NCI-H748 (cell line): ENCODE data around the gene VSIG10L.

ENCODE experiments used
- DNase-seq: peaks from one replicate; lab custom pipeline; 2025; ENCODE audit not compliant: unreplicated experiment; lab: John Stamatoyannopoulos, UW

VSIG10L gene

DNA sequence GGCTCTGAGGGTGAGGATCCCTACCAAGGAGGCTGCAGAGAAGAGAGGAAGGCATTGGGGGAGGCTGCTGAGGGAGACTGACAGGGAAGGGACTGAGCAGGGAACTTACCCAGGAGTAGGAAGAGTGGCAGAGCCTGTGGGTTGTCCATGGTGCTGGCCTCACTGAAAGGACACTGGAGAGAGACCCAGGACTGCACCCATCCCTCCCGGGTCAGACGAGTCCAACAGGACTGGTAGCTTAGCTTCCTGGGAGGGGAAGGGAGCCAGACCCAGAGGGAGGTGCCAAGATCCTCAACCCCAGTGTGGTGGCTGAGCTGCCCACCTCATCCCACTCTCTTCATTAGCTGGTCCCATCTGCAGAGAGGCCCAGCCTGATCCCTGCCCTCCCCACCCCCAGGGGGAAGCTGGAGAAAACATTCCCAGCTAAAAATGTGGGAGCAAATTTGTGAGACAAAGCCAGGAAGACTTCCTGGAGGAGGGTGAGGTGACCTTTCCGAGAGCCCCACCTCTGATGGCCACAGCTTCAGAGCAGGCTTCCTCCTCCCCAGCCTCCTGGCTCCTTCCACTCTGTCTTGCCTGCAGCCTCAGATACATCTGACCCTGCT, at the start of gene VSIG10L:
Gene VSIG10L, minus strand, starts transcription at position 164 of the 605 bp plus-strand sequence. Its CDS starts 15 bp downstream, at position 149.
- no peak for DNase-seq

DNA sequence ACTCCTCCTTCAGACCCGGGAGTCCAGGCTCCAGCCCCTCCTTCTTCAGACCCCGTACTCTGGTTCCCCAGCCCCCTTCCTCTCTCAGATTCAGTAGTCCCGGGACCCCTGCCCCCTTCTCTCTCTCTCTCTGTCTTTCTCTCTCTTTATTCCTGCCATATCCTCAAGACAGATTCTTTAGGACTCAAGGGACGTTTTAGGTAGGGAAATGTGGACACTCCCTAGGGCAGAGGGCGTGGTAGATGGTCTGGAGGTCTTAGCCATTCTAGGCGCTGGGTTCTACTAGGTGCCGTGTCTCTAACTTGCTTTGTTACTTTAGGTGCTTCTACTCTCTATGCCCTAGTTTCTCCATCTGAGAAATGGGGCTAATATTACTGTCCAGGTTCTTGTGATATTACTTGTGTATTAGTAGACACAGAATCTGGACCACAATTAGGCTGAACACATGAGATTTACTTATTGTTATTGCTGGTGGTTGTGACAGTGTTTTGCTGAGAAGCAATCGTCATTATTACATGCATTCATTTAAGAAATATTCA, 49.2 kb upstream of the VSIG10L start:
- no peak for DNase-seq

DNA sequence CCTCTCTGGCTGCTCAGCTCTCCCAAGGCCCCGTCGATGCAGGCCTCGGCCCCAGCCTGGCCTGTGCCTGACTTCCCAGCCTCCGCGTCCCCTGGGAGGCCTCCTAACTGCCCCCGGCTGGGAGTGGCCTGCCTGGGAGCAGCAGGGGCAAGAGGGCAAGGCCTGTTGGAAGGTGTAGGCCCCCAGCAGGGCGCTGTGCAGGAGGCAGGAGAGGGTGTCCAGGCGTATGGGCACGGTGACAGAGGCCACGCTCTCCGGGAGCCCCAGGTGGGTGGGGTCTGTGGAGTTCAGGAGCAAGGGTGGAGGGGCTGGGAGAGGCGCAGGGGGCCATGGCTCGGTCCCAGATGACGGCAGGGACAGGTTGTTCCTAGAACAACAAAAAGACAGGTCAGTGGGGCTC, 47.2 kb upstream of the VSIG10L start:
- DNase-seq: no peak

DNA sequence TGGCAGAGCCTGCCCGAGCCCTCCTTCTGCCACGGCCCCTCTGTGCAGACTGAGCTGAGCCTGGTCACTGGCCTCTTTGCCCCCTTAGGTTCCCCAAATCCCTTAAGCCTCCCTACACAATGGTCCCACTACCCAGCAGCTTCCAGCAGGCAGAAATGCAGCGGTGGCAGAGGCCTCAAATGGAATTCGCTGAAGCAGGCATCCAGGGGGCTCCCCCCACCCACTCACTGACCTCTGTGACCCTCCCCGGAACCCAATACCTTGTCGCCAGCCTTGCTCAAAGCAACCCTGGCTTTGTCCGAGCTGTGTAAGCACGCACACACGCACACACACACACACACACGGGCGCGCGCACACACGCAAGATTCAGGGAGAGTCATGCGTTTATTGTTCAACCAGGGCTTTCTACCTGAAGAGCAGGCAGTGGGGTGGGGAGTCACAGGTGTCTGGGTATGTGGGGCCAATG, 46.0 kb upstream of the VSIG10L start, which contains the start of gene LIM2:
Gene LIM2, minus strand, starts transcription at position 51 of the 466 bp plus-strand sequence. CDS start 531 bp downstream, outside the sequence.
- no peak for DNase-seq

DNA sequence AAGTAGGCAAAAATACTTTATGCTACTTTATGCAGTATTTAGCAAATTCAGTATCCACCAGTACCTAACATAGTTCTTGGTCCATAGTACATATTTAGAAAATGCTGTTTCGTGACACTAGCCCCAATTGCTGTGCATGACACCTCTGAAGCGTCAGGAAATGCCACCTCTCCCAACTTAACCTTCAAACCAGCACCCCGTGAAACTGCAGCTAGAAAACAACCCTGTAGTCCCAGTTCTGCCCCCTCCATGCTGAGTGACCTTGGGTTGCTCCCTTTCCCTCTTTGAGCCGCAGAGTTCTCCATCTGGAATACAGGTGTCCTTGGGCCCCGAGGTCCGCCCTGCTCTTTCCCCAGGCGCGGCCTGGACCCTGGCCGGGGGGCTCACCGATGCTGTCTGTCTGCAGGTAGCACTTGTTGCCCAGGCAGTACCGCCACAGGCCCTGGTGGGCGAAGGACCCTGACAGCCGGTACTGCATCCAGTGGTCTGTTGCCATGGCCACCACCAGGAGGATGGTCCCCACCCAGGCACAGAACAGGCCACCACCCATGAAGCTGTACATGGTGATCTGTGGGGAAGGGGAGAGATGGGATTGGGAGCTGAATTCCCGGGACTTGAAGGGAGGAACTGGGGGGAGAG, 45.1 kb upstream of the VSIG10L start:
- DNase-seq: no peak

DNA sequence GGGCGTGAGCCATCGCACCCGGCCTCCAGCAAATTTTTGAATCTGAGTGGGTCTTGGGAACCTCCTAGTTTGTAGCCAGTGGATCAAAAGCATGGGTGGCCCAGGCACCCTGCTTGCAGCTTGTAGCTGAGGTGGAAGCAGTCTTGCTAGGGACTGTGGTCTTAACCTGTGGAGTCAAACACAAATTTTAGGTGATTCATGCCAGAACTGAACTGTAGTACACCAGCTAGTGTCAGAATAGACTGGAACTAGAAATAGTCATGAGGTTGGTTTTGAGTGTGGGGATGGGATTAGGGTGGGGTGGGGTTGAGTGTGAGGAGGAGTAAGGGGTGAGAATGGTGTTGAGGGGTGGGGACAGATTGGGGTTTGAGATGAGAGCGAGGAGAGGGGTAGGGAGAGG, 40.1 kb upstream of the VSIG10L start:
- DNase-seq: no peak

DNA sequence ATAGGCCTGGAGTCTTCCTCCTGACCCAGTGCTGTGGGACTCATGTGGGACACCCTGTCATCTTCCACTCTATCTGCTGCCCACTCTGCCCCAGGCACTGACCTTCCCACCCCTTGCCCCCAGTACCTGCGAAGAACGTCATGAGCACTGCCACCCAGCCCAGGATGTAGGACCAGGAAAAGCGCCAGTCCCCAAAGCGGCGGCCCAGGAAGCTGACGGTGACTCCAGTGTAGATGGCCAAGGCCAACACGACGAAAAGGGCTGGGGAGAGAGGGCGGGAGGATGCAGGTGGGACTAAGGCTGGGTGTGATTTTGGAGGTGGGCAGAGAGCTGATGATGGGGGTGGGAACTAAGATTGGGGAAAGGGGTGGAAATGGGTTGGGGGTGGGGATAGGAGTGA, 38.4 kb upstream of the VSIG10L start:
- no peak for DNase-seq

DNA sequence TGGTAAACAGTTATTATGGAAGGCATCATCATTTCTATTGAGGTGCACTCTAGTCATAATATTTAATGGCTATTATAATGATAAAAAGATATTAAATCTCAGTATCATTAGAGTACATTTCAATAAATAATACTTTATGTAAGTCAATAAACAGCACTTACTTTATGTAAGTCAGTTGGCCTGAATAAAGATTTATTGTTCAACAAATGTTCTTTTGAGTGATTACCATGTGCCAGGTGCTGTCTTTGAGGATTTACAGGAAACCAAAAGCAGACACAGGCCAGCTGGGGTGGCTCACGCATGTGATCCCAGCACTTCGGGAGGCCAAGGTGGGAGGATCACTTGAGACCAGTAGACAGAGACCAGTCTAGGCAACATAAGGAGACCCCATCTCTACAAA, 35.5 kb upstream of the VSIG10L start:
- DNase-seq: no peak

DNA sequence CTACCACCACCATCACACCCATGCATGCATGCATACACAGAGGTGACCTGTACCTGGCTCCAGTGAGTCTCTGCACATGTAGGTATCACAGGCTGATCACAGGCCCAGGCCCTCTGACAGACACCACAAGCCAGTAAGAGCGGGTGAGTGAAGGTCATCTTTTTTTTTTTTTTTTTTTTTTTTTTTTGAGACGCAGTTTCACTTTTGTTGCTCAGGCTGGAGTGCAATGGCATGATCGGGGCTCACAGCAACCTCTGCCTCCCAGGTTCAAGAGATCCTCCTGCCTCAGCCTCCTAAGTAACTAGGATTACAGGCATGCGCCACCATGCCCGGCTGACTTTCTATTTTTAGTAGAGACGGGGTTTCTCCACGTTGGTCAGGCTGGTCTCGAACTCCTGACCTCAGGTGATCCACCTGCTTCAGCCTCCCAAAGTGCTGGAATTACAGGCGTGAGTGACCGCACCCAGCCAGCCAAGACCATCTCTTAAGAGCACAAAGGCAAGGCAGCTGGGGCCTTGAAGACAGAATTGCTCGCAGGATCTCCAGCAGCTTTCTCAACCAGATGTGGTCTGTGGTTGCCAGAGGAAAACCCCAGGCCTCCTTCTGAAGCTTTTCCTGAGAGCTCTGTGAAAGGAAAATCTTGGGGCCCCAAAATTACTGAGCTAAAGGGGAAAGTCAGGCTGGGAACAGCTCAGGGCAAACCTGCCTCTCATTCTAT, 33.7 kb upstream of the VSIG10L start:
- no peak for DNase-seq

DNA sequence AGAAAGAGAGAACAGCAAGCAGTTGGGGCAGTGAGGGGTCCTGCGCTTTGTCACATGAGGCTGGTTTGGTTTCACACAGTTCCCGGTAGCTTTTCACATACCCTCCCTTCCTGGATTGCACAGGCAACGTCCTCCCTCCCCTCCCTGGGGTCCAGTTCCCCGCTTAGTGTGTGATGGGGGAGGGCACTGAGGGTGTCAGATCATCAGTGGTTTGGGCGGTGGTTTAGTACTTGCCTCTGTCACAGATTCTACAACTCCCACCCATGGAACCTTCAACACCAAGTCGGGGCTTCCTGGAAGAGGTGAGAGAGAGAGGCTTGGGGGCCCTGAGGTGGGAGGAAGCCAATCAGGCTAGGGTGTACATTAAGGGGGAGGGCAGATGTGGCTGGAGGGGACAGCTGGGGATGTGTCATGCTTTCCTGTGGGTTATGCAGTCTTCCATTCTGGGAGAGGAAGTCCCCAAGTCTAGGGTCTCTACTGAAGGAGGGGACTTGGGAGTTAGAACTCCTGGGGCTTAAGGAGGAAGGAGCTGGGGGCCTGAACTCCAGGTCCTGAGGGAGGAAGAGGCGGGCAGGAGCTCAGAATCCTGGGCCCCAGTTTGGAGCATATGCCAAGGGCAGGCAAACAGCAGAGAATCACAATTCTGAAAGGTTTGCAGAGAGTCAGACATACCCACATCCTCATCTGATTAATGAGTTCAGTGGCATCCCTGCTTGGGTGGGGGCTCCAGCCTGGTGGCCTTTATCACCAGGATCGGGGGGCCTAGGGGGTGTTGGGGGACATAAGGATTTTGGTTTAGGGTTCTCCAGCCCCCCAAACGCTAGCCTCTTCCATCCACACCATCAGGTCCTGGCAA, 30.9 kb upstream of the VSIG10L start, which contains the start of gene NKG7:
Gene NKG7, minus strand, starts transcription at position 6 of the 856 bp plus-strand sequence. CDS start 119 bp downstream, outside the sequence.
- no peak for DNase-seq

DNA sequence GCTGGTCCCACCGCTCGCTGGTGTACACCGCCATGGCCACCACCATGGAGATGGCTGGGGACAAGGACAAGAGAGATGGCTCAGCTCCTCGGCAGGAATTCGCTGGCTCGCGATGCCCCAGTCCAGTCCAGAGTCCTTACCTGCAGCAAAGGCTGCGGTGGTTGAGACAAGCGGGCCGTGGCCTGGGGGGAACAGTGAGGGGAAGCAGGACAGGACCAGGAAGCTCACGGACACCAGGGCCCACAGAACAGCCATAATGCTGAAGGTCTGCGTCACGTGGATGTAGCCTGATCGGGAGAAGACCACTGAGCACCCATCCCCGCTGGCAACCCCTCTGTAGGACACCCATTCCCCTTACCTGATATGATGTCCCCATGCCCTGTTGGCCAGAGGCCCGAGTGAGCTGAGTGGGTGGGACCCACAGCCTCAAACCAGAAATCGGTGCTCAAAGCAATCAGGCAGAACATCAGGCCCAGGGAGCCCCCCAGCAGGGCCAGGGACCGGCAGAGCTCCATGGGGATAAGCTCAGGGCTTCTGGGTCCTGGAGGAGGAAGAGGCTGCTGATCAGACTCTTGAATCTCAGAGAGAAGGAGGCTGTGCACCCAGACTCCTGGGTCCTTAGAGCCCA, 30.2 kb upstream of the VSIG10L start:
- DNase-seq: no peak

DNA sequence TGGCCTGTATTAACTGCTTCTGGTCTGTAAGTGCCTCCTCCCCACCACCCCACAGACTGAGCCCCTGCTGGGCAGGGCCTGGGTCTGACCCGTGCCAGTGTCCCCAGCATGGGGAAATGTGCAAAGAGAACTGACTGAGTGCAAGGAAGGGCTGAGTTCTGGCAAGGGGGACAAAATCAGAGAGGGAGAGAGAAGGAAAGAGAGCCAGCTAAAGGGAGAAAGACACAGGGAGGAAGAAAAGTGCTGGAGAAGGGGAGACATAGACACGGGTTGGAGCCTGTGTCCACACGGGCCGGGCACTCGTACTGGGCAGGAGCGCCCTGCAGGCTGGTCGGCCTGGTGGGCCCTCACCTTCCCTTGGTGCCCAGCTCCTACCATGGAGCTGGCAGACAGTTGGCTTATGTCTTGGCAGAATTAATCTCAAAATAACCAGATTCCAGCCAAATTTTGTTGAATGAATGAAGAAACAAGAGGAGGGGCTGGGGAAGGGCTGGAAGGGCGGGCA, 29.3 kb upstream of the VSIG10L start:
- DNase-seq: no peak

DNA sequence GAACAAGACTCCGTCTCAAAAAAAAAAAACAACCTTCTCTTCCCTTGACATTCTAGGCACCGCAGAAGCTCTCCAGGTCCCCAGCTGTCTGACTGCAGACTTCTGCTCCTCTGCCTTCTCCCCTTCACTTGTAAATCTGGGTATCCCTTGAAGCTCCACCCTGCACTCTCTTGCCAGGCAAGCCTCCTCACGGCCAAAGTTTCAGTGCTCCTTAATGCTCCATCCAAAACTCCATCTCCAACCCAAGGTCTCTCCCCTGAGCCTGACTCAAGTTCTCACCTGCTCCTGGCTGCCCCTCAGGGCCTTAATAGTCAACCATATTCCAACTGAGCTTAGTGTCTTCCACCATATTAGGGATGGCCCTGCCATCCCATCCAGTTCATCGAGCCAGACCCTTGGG, 28.3 kb upstream of the VSIG10L start:
- DNase-seq: no peak

DNA sequence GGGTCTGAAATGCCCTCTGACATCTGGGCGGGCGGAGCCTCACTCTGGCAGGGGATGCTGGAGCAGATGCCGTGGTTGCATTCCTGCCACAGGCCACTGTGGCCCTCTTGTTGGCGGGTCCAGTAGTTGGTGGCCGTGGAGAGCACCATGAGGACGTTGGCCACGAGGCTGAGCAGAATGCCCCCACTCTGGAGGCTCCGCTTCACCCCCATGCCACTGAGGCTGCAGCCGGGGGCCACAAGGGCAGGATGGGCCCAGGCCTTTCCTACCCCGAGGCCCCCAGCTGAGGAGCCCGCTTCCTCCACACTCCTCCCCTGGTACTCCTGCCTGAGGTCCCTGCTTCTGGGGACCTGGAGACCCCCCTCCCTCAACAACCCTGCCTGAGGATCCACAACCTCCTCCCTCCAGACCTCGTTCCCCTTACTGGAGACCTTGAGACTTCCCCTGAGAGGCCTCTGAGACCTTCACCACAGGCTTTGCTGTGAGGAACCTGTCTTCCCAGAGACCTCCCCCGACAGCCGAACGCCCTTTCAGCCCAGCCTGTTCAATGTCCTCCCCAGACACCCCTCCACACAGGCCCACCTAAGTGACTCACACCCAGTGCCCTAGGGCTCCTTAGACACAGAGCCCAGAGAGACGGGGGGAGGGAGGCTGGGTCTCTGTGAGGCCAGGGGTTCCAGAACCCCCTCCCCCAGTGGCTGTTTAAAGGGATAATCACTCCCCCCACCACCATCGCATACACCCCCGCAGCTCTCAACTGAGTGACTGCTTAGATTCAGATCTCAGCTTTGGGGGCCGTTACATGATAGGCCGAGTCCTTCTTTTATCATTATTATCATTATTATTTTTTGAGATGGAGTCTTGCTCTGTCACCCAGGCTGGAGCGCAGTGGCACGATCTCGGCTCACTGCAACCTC, 26.7 kb upstream of the VSIG10L start, which contains the start of gene CLDND2:
Gene CLDND2, minus strand, starts transcription at position 638 of the 917 bp plus-strand sequence. Its CDS starts 426 bp downstream, at position 212.
- no peak for DNase-seq

DNA sequence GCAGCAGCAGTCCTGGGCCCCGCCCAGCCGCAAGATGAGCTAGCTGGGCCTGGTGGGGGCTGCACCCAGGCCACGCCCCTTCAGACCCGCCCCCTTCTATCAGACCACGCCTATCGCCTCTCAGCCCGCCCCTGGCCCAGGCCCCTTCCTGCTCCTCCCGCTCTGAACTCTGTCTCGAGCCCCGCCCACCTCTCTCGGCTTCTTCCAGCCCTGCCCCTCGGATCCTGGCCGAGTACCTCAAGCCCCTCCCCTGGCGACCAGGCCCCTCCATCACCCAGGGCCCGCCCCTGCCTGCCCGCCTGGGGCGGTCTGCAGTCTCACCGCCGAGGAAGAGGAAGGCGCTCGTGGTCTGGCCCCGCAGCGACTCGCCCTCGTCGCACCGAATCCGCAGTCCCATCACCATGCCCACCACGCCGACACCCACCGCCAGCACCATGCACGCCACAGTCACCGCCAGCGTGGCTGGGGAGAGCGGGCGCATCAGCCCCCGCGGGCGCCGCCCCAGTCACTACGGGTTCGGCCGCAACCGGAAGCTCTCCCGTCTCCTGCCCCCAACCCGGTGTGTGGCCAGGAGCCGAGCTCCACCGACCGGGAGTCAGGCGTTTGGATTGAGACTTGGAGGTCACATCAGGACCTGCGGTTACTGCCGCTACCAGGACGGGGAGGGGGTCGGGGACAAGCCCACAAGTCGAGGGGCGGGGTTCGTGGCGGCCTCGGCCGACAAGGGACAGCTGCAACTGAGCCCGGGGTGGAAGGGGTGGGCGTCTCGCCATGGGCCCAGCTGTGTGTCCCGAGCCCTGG, 25.8 kb upstream of the VSIG10L start:
- DNase-seq: peak; percentile 93

DNA sequence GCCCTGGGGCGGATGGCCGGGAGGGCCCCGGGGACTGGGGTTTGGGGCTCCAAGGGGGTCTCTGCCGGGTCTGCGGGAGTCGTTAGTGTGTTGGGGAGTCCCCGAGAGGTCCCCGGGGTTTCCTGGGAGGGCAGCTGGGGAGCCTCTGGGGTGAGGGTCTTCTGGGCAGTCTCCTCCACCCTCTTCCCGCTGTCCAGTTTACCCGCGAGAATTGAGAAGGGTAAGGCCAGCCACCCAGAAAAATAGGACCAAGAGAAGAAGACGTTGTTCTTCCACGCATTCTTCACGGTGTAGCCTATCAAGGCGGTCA, 25.3 kb upstream of the VSIG10L start:
- no peak for DNase-seq

DNA sequence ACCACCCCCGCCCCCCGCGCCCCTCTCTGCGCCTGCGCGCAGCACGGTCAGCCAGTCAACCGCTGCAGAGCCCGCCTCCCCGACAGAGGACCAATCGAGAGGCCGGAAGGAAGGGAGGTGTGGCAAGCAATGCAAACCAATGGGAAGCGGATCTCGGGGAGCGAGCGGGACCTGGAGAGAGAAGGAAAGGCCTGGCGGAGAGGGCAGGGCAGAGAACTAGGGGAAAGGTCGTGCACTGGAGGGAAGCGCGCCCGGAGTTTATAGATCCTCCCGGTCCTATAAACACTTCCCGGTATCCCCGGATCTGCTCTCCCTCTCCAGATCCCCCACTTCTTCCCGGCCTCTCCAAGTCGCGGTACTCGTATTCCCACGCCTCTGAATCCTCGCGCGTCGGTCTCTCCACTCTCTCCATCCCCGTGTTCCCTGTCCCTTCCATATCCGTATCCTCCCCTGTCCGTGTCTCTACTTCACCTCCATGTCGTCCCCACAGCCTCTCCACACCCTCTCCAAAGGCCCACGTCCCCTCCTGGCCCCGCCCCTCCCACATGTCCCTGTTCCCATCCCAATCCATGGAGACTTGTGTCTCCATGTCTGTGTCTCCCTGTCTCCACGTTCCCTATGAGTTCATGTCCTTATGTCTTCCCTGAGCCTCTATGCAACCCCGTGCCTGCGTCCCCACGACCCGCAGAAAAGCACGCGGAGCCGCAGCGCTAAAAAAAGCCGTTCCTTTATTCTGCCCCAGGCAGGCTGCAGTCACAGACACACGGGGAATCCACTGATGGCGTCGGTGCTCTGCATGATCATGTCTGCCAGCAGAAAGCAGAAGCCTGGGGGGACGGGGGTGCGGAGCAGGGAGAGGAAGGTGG, 24.7 kb upstream of the VSIG10L start:
- peak; percentile 97 for DNase-seq
